OCI-LY1 (cell line): Measurements from ENCODE around the gene OTOS.

Source experiments
- H2AFZ ChIP-seq: fragments of 200-600 bp; sonication (generic), shearing (Covaris generic); 2 replicates; pipeline ENCODE4 v1.6.0; 2014; ENCODE audit warnings: antibody characterized with exemption, mild to moderate bottlenecking, low read length
- H3F3A ChIP-seq: fragments of 200-600 bp; sonication (generic), shearing (Covaris generic); 2 replicates; pipeline ENCODE4 v1.6.0; 2014; ENCODE audit warnings: mild to moderate bottlenecking, antibody characterized with exemption, low read length, moderate library complexity; ENCODE audit not compliant: insufficient read depth
- H3K27ac ChIP-seq: fragments of 200-600 bp; sonication (generic); 2 replicates; pipeline ENCODE4 v1.5.1; 2014; ENCODE audit warnings: low read length, mixed run types, mild to moderate bottlenecking, low read depth; ENCODE audit not compliant: poor library complexity, severe bottlenecking
- H3K27me3 ChIP-seq: fragments of 200-600 bp; sonication (generic); 2 replicates; pipeline ENCODE4 v1.6.0; 2014; ENCODE audit warnings: antibody characterized with exemption, mild to moderate bottlenecking, low read length, moderate library complexity; ENCODE audit not compliant: insufficient read depth
- H3K36me3 ChIP-seq: fragments of 200-600 bp; sonication (generic); 2 replicates; pipeline ENCODE4 v1.6.1; 2014; ENCODE audit warnings: mild to moderate bottlenecking, antibody characterized with exemption, low read length, moderate library complexity, mixed read lengths; ENCODE audit not compliant: insufficient read depth
- H3K4me1 ChIP-seq: fragments of 200-600 bp; sonication (generic); 2 replicates; pipeline ENCODE4 v1.5.1; 2014; ENCODE audit warnings: mild to moderate bottlenecking, low read length, moderate library complexity; ENCODE audit not compliant: insufficient read depth, severe bottlenecking
- H3K4me2 ChIP-seq: fragments of 200-600 bp; sonication (generic), shearing (Covaris generic); 2 replicates; pipeline ENCODE4 v1.6.1; 2014; ENCODE audit warnings: low read length
- H3K4me3 ChIP-seq: fragments of 200-600 bp; sonication (generic); 2 replicates; pipeline ENCODE4 v1.5.1; 2014; ENCODE audit warnings: low read length, low read depth, mild to moderate bottlenecking, mixed read lengths; ENCODE audit not compliant: poor library complexity, severe bottlenecking
- H3K79me2 ChIP-seq: fragments of 200-600 bp; shearing (Covaris generic); 2 replicates; pipeline ENCODE4 v1.6.1; 2016; ENCODE audit warnings: mixed run types, low read length, mixed read lengths; ENCODE audit not compliant: insufficient read depth
- H3K9ac ChIP-seq: fragments of 200-600 bp; sonication (generic), shearing (Covaris generic); 2 replicates; pipeline ENCODE4 v1.6.1; 2014; ENCODE audit warnings: mild to moderate bottlenecking, low read length, mixed read lengths
- H3K9me2 ChIP-seq: fragments of 200-600 bp; sonication (generic), shearing (Covaris generic); 2 replicates; pipeline ENCODE4 v1.6.1; 2014; ENCODE audit warnings: low read depth, mild to moderate bottlenecking, low read length, mixed read lengths
- H3K9me3 ChIP-seq: fragments of 200-600 bp; shearing (Covaris generic); 2 replicates; pipeline ENCODE4 v1.6.1; 2014; ENCODE audit warnings: low read length, mixed read lengths
- H4K20me1 ChIP-seq: fragments of 200-600 bp; sonication (generic), shearing (Covaris generic); 2 replicates; pipeline ENCODE4 v1.6.0; 2016; ENCODE audit warnings: mild to moderate bottlenecking, low read length; ENCODE audit not compliant: insufficient read depth
- CTCF ChIP-seq: fragments of 200-600 bp; sonication (generic), shearing (Covaris generic); IDR thresholded peaks from 2 replicates; pipeline ENCODE4 v1.5.1; 2017; ENCODE audit warnings: mild to moderate bottlenecking, antibody characterized with exemption, low read length, moderate library complexity, mixed read lengths
- EZH2 ChIP-seq: fragments of 200-600 bp; sonication (generic), shearing (Covaris generic); IDR thresholded peaks from 2 replicates; pipeline ENCODE4 v1.8.0; 2017; ENCODE audit warnings: borderline replicate concordance, mixed run types, mild to moderate bottlenecking, antibody characterized with exemption, low read length, moderate library complexity, mixed read lengths

Gene OTOS

GRCh38 chr2:240156435-240157146, 16.1 kb upstream of the OTOS start:
- no peak overlapping the region for H3K4me2 ChIP-seq
- H3K27ac ChIP-seq: no peak overlapping the region
- H3K9me2 ChIP-seq: no peaks in the 10 kb centered on the region
- H3K9me3 ChIP-seq: no peaks in the 10 kb centered on the region
- H3K36me3 ChIP-seq: no peaks in the 10 kb centered on the region
- H3K4me1 ChIP-seq: no peaks in the 10 kb centered on the region
- no peaks in the 10 kb centered on the region for H3K27me3 ChIP-seq
- no peak overlapping the region for H3K9ac ChIP-seq
- no peak for TF ChIP-seq EZH2
- no peak for TF ChIP-seq CTCF
- no peak overlapping the region for H2AFZ ChIP-seq
- no peak overlapping the region for H3K4me3 ChIP-seq
- no peaks in the 10 kb centered on the region for H4K20me1 ChIP-seq
- no peaks in the 10 kb centered on the region for H3F3A ChIP-seq
- H3K79me2 ChIP-seq: no peaks in the 10 kb centered on the region

GRCh38 chr2:240155745-240156390, 15.4 kb upstream of the OTOS start:
- no peaks in the 10 kb centered on the region for H3K9me3 ChIP-seq

GRCh38 chr2:240155048-240155744, 14.7 kb upstream of the OTOS start:
- Histone ChIP-seq H3K4me3 (no peak overlapping the region), H3K4me1 (no peaks in the 10 kb centered on the region), H3K27me3 (no peaks in the 10 kb centered on the region), H3K9ac (no peak overlapping the region), H3K79me2 (no peaks in the 10 kb centered on the region), H3K4me2 (no peak overlapping the region), H3K9me3 (no peaks in the 10 kb centered on the region), H3K27ac (no peak overlapping the region), H2AFZ (no peak overlapping the region), H3K9me2 (no peaks in the 10 kb centered on the region), H3K36me3 (no peaks in the 10 kb centered on the region), H4K20me1 (no peaks in the 10 kb centered on the region), H3F3A (no peaks in the 10 kb centered on the region)
- TF ChIP-seq EZH2: no peak
- no peak for TF ChIP-seq CTCF

More at GRCh38 chr2:240155745-240156390, 15.4 kb upstream of the OTOS start:
- Histone ChIP-seq H3K4me1 (no peaks in the 10 kb centered on the region), H4K20me1 (no peaks in the 10 kb centered on the region), H3K9ac (no peak overlapping the region), H3F3A (no peaks in the 10 kb centered on the region), H3K4me2 (no peak overlapping the region), H2AFZ (no peak overlapping the region), H3K79me2 (no peaks in the 10 kb centered on the region), H3K9me2 (no peaks in the 10 kb centered on the region), H3K27me3 (no peaks in the 10 kb centered on the region), H3K4me3 (no peak overlapping the region), H3K36me3 (no peaks in the 10 kb centered on the region), H3K27ac (no peak overlapping the region)
- TF ChIP-seq CTCF (no peak), EZH2 (no peak)
